GM13977 (cell line): Measurements from ENCODE around the gene SHROOM3.

Experiments
- DNase-seq: peaks from one replicate; pipeline ENCODE4 v3.0.0; 2012; ENCODE audit warnings: low spot score
- CTCF ChIP-seq: IDR thresholded peaks from 2 replicates; pipeline ENCODE4 v1.5.1; 2012; ENCODE audit warnings: mild to moderate bottlenecking, control low read depth; ENCODE audit not compliant: insufficient read depth; ENCODE audit errors: extremely low read depth, missing control alignments
- in situ Hi-C: fragments of 300-500 bp; cut with MboI; formaldehyde crosslinking; loops from one replicate; pipeline ENCODE4 v1.12.0; 2022; ENCODE audit warnings: low sequenced_read_pairs, low pct_unique_long_range_greater_than_20kb, mixed read lengths, inconsistent platforms; ENCODE audit not compliant: unreplicated experiment

SHROOM3 gene

DNA sequence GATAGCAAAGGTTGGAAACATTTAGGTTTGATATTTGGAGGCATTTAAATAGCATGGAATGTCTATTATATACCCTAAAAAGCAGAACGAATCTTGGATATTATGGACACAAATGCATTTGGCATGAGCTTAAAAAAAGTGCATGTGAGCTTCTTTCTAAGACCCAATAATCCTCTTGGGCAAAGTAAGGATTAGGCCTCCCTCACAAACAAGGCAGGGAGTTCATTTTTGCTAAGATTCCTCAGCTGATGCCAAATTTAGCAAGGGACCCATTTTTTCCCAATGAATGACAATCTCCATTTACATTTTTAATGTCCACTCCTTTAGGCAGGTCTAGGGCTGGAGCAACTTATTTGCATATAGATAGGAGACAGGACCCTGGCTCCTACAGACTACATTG, 263.1 kb downstream of the SHROOM3 start:
- DNase-seq, result no peak
- TF ChIP-seq CTCF, result no peak
- in situ Hi-C loops, result no loop called here

DNA sequence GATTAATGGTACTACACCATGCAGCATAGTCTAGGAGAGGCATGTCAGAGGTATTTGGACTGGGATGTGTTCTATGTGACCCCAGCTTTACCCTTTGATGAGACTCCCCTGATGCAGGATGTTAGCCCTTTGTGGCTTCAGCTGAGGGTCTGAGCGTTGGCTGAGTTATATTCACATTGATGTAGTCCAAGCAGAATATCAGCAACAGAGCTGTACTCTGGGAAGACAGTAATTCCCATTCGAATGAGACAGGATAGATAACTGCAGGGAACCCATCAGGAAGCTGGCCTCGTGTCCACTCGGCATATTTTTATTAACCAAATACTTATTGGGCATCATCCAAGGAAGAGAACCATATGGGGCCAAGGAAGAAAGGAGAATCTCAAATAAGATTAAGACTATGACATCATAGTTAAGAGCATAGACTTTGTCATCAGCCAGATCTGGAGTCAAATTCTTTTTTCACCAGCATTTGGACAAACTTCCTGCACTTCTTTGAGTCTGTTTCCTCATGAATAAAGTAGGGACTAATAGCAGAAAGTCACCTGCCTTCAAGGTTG, 264.8 kb downstream of the SHROOM3 start:
- no peak for TF ChIP-seq CTCF
- DNase-seq, result no peak
- in situ Hi-C loops, result no loop called here

DNA sequence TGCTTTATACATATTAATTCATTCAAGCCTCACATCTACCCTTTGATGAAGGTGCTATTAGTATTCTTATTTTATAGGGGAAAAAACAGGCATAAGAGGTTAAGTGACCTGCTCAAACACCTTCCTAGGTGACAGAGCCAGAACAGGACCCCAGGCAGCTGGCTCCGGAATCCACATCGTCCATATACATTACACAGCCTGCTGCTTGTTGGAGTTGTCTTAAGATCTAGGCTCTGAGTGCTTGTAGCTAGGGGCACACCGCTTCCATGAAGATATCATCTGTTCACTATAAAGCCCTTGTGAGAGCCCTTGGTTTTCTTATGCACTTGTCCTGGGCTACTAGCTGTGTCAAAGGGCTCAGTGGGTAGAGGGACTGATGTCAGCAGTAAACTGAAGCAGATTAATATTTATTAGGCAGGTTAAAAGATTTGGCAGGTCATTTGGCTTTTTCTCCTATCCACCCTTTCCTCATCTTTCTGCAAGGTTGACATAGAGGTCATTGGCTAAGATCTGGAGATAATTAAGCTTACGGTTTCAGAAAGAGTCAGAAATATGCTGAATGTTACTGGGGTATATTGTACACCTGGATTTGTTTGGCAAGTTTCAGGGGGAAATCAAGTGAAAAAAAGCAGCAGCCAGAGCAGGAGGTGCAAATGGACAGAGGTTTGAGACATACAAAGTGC, 267.6 kb downstream of the SHROOM3 start:
- no peak for TF ChIP-seq CTCF
- in situ Hi-C loops, result no loop called here
- DNase-seq, result no peak

- no peak for DNase-seq
- TF ChIP-seq CTCF, result no peak
- in situ Hi-C loops, result no loop called here
Observed at GRCh38 chr4:76703123-76703490, 268.1 kb downstream of the SHROOM3 start.

DNA sequence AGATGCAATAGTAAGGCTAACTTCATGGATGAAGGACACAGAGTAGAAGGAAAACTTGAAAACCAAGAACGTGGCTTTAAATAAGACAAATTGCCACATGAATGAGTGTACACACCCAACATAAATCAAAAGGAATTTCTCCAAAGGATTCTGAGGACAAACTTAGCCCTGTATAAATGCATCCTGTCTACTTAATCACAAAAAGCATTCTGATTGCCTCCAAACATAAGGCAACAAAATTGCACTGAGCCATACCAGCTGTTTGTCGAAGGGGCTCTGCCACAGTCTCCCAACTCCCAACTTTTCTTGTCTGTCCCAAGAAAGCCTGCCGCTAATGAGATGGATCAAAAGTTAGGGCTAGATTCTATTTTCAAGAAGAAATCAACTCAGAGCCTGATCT, 268.6 kb downstream of the SHROOM3 start:
- in situ Hi-C loops, result no loop called here
- no peak for DNase-seq
- TF ChIP-seq CTCF, result no peak

- in situ Hi-C loops, result no loop called here
- no peak for TF ChIP-seq CTCF
- DNase-seq, result no peak
Observed at GRCh38 chr4:76704133-76704881, 269.3 kb downstream of the SHROOM3 start.
